NOMO-1 (cell line): ENCODE data around the gene TTLL10.

Experiments
- DNase-seq, 2 experiments: peaks; one replicate each; lab custom pipeline; 2025; ENCODE audit not compliant: unreplicated experiment in 2 of 2; lab: John Stamatoyannopoulos, UW

Gene TTLL10

DNA sequence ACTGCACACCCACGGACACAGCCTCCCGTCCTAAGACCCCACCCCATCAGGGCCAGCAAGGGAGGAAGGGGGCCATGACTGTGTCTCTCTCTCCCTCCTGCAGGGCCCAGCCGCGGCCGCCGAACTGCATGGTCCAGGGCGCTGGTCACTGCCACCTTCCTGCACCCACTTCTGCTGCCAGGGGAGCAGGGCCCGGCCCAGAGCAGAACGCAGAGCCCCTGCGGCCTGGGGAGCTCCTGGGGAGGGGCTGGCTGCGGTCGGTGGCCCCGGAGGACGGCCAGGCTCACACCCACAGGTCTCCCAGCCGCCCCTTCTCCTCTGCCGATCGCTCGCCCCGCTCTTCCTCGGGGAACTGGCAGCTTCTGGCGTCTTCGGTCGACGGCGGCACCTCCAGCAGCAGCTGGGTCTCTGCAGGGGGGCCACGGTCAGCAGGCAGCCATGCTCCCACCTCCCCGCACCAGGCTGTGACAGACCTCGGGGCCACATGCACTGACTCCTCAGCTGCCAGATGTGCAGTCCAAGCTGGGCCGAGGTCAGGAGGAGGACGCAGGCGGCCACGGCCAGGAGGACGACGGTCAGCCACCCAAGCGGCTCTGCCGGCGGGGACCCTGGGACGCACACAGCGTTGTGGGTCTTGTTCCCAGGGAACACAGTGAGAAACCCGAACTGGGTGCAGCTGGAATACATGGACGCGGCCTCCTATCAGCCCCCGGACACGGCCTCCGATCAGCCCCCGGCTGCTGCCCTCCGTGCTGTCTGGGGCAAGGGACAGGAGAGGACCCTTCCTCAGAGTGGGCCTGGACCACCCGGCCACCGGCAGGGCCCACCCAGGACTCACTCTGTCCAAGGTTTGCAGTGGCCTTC, 30.1 kb downstream of the TTLL10 start:
- DNase-seq = no peak

DNA sequence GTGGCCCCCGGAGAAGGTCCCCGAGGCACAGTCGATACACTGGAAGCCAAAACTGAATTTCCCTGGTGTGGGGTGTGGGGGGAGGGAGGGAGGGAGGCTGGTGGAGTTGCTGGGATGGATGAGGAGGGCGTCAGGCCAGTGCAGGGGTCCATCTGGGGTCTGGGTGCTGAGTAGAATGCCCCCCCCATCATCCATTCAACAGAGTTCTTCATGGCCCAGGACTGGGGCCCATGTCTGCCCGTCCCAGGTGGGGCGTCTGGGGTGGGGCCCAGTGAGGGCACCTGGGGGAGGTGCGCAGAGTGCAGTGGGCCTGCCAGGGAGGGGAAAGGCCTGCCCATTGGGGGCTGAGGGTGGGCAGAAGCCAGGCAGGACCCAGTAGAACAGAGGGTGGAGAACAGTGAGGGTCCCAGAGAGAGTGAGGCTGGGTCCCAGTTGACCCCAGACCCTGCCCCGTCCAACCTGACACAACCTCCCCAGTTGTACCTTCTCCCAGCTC, 30.8 kb downstream of the TTLL10 start:
- no peak for DNase-seq

DNA sequence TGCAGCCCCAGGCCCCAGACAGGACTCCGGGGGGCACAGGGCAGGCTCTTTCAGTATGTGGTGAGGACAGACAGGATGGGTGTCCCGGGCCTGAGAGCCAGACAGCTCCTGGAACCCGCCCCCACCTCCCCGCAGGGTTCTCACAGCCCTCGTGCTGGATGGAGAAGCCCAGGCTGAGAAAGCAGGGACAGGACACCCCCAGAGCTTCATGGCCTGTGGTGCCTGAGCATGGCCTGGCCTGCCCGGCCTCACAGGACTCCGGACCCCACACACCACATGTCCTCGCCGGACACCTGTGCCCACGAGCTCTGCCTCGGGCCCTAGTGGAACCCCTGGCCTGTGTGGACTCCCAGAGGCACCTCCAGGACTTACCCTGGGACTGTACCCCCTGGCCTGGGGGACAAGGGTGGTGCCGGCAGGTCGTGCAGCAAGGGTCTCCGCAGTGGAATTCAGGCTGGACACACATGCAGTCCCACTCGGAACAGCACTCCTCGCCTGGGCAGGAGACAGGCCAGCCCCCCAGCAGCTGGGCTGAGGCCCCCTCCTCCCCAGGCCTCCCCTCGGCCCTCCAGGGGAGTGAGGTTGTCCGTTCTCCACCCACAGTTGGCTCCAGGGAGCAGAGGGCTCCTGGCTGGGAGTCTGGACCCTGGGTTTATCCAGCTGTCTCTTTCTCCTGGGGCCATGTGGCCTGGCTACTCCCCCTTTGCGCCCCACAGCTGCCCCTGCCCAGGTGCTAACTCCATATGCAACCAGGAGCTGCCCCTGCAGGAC, 31.5 kb downstream of the TTLL10 start:
- no peak for DNase-seq

DNA sequence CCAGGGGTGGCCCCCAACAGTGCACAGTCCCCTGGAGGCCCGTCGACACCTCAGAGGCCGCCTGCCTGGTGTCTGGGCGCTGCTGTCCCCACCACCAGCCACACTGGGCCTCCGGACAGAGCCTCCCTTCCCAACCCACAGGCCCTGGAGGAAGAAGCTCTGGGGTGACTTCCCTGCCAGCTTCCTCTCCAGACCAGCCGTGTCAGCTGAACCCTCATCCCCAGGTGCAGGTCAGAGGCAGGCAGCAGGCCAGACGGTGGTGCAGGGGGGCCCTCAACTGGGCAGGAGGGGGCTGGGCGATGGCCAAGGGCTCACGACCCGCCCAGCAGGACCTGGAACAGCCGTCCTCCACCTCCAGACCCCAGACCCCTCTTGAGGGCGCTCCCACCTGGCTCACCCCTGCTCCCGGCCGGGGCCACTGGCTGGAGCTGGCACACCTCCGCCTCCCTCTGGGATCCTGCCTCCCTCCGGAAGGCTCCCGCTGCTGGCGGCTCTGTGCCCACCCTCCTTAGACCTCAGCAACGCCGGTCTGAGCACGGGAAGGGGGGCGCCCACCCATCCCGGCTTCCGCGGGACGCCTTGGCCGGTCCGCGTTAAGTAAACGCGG, 32.2 kb downstream of the TTLL10 start:
- no peak for DNase-seq

DNA sequence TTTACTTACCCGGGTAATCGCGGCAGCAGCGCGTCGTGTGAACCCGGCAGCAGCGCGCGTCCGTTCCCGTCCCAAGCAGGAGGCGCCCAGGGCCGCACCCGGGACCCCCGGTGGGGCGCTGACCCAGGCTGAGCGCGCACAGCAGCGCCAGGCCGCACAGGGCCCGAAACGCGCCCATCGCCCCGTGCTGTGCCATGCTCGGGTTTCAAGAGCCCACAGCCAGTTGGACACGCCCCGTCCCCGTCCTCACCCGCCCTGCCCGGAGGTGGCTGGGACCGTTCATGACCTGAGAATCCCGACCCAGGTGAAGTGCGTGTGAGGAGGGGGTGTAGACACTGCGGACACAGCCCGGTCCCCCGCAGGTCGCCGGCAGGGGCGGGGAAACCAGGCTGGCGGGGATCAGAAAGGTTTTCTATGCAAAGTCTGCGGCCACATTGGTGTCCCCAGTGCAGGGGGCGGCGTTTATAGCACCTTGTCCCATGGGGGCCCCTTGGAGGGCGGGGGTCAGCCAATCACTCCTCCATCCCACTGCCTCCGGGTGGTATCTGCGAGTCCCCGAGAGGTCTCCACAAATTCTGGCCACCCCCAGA, 32.8 kb downstream of the TTLL10 start, which contains the start of gene TNFRSF18:
Gene TNFRSF18 (minus strand): TSS at position 217 of the 590 bp plus-strand sequence. CDS start 21 bp downstream, at position 196.
- no peak for DNase-seq

DNA sequence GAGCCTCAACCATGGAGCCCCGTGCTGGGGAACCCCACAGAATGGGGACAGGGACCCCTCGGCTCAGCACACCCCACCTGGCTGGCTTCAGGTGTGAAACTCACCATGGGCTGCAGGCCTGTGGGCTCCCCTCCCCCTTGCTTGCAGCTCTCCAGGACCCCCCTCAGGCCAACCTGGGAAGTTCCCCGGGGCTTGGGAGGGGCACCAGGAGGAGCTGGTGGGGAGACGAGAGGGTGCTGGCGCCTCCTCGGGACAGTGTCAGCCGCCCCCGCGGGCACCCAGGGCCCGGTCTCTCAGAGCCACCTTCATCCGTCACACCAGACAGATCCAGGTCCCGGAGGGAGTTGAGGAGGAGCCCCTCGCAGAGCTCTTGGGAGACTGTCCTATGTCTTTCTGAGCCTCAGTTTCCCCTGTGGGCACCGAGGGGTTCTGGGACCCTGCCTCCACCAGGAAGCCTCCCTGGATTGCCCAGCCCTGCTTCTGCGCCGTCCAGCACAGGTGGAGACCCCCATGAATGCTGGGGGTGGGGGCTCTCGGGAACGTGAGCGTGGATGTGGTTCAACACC, 33.4 kb downstream of the TTLL10 start:
- no peak for DNase-seq

DNA sequence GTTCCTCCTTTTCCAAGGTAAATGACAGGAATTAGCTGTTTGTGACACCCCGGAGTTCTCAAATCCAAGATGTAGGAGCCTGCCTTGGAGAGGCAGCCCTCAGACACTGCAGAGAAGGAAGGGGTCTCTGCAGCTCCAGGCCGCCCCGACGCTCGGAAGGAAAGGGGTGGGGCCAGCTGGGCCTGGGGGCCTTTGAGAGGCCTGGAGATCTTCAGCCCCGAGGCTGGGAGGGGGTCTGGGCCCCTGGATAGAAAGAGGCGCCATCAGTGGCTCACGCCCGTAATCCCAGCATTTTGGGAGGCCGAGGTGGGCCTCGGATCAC, 33.9 kb downstream of the TTLL10 start:
- DNase-seq = no peak

DNA sequence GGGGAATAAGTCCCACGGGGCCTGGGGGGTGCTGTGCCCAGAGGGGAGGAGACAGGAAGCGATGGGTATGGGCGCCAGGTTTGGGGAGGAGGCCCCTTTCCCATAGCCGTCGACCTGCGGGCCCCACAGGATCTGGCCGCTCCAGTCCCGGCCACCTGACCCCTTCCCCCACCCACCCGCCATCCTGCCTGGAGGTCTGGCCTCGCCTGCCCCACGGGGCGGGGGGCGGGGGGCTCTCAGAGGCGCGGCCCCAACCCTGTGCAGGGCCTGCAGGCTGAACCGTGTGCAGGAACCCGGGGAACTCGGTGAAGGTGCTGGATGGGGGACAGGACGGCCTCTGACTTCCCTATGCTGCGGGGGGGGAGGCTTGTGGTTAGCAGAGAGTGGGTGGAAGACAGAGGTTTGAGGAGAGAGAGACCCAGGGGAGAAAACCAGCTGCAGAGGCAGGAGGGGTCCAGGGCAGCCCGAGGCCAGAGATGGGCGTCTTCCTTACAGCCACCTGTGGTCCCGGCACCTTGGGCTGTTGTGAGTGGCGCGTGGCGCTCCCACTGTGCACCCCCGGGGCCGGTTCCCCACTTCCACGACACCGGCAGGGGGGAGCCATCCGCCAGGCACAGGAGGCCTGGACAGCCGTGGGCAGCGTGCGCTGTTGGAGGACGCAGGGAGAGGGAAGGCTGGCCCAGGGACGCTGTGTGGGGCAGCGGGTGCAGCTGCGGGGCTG, 35.2 kb downstream of the TTLL10 start:
- peak in 1 of 2 experiments; percentile 27 for DNase-seq

DNA sequence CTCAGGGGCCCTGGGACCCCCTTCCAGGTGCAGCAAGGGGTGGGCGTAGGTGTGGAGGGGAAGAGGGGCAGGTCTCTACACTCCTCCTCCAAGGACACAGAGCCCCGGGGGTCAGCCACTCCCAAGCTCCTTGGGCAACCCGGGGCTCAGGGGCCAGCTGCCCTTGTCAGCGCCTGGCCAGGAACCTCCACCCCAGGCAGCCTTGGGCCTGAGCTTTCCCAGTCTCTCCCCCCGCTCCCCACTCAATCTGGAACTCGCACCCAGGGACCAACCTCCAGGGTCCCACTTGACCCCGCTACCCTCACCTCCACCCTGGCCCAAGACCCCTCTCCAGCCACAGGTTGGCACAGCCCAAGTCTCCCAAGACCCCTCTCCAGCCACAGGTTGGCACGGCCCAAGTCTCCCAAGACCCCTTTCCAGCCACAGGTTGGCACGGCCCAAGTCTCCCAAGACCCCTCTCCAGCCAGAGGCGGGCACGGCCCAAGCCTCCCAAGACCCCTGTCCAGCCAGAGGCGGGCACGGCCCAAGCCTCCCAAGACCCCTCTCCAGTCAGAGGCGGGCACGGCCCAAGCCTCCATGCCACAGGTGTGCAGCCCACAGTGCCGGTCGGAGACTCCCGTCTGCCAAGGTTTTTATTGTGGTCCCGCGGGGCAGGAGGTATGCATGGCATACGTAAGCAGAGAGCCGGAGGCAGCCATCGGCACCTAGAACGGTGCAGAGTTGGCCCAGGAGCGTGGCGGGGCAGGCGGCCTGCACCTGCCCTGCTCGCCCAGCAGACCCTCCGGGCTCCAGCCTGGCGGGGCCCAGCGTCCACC, 37.3 kb downstream of the TTLL10 start:
- no peak for DNase-seq

DNA sequence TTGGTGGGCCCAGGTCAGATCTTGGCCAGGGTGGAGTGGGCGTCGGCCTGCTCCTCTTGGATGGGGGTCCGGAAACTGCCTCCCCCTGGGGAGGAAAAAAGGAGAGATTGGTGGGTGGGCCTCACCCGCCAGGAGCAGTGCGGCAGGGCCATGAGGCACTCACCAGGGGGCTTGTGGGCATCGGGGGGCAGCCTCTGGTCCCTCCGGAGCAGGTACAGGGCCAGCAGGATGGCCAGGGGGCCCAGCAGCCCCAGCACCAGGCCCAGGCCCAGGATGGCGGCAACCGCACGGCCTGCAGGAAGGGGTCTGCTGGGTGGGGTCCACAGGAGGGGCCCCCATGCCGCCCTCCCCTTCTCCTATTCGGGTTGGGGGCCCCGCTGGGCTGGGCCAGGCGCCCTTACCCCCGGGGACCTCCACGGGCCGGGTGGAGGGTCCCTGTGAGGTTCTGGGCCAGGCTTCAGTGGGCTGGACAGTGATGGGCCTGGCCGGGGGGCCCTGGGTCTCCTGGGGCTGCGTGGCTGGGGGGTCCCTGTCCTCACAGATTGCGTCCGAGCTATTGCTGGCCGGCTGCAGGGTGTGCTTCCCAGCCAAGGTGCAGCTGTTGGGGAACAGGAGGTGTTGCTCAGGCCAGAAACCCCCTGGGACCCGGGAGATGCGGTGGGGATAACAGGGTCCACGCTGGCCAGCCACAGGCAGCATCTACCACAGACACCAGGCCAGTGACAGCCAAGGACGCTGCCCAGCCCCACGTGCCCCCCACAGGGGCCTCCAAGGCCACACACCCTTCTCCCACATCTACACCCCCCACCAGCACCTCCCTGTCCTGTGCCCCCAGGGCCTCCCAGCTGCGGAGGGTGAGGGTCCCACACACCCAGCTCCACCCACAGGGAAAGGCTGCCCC, 38.1 kb downstream of the TTLL10 start:
- DNase-seq = no peak

DNA sequence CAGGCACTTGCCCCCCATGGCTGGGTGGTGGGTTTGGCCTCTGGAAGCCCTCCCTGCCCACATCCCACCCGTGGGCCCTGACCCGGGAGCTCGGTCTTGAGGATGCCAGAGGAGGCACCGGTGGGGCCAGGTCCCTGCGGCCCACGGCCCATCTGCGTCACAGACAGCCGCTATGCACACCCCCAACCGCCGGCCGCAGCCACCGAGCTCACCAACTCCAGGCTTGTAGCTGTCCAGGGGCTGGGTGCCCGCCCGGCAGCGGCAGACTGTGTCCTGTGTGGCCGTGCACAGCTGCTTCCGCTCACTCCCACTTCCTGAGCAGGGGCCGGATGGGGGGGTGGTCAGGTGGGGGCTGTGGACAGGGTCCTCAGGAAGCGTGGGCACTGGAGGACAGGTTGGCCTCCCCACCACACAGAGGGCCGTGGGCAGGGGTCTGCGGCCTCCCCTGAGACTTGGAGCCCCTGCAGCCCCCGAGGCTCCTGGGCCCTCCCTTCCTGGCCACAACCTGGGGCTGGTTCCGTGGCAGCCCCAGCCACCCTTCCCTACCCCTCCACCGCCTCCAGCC, 39.2 kb downstream of the TTLL10 start:
- DNase-seq = no peak

DNA sequence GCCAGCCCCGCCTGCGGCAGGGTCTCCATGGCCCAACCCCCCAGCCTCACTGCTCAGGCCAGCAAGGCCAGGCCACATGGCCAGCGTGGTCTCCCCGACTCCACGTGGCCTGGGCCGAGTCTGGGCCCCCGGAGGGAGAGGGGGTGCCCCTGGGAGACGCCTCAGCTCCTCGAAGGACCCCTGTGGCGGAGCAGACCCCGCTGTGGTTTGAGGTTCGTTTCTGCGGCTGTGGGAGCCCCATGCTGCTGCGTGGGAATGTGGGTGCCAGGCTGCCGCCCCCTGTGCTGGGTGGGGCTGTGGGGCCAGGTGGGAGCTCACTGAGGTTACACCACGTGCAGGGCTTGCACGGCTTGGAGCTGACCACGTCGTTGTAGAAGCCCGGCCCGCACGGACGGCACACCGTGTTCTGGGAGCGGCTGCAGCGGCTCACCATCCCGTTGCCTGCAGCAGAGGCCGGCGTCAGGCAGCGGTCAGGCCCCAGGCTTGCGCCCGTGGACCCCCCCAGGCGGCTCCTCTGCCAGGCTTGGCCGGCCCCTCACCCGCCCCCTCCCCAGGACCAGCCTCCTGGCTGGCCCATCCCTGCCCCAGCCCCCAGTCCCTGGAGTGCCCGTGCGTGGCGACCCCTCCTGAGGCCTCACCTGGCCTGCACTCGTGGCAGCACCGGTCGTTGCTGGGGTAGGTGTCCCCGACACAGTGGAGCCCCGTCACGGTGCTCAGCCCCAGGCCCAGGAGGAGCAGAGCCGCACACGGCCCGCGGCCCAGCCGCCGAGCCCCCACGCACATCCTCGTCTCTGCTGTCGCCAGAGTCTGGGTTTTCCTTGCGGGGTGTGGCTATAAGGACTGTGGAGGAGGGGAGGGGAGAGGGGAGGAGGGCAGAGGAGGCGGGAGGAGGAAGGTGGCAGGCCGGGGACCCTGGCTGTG, 39.9 kb downstream of the TTLL10 start, which contains the start of gene TNFRSF4:
Gene TNFRSF4 (minus strand): TSS at position 809 of the 921 bp plus-strand sequence. CDS start 26 bp downstream, at position 783.
- DNase-seq = no peak

DNA sequence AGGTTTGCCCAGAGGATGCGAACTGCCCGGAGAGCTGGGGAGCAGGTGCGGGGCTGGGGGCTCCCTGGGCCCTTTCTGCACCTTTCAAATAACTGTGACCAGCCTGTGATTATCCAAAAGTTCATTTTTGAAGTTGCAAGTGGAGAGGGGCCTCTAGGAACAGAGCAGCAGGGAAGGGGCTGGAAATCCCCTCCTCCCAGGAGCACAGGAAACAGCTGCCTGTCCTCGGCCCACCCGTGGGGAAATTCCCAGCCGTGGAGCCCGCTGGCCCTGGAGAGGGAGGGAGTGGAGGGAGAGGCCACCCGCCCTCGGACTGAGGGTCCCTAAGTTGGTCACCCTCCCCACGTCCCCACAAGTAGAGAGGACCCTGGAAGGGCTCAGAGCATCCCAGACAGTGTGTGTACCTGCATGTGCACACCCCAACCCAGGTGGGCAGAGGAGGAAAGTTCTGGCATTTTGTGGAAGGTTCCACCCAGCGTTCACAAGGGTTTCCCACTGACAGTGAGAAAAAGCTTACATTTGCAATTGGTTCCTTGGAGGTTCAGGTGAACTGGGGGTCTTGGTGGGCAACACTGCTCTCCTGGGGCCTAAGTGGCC, 41.5 kb downstream of the TTLL10 start:
- no peak for DNase-seq

DNA sequence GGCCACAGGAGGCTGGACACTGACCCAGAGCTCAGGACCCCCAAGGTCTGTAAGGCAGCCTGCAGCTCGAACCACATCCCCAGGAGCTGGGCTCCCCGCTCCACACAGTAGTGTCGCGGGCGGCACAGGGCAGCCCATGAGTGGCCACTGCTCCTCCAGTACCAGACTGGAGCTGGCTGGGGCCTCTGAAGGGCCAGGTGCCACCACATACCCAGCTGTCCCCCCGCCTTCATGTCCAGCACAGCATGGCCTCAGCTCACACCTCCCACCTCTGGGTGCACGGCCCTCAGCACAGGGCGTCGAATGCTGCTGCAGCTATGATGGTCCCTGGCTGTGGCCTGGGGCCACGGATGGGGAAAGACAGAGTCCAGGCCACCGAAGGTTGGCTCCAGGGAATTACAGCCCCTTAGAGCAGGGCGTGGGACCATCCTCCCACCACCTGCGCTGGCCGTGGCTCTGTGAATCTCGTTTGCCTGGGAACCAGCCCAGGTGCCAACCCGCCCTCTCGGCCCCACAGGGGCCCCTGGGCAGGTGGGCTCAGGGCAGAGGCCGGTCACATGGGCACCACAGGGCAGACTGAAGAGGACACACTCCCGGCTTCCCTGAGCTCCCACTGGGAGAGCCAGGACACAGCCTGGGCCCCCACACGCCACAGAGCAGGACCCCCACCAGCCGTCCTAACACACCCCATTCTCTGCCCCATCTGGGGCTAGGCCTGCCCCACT, 42.4 kb downstream of the TTLL10 start:
- no peak for DNase-seq

DNA sequence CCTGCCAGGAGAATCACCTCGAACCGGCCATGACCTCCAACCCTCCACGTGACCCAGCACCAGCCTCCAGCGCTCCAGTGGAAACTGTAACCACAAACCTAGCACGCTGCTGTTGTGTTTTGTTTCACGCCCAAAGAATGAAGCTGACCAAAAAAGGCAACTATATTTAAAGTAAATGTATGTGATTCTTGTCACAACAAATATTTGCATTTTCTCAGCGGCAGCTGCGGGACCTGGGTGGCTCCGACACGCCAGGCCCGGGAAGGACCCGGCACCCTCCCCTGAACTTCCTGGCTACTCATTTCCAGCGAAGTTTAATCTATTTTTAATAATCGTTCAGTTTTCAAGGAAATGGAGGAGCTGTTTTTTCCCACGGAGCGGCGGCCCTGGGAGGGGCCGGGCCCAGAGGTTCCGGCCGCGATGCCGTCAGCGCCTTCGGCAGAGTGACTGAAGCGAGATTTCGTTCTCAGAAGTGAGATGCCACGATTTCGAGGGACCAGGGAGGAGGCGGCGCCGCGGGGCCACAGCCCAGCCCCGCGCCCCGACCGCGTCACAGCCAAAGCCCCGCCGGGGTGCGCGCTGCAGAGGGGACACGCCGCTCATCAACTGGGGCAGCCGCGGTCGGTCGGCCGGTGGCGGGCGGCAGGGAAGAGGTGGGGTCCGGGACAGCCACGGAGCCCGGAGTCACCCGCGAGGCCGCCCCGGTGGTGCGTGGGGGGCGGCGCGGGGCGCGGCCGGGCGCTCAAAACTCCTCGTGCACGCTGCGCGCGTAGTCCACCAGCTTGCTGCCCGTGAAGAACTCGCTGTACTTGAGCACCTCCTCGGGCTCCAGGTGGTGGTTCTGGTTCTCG, 43.3 kb downstream of the TTLL10 start:
- no peak for DNase-seq
